HG02642 (cell line): ENCODE results near the gene AP2A2.

Experiments used
- ATAC-seq: cut with Tn5 transposase; IDR thresholded peaks from one replicate; pipeline ENCODE4 v1.9.1; 2021; ENCODE audit warnings: mild to moderate bottlenecking; ENCODE audit not compliant: unreplicated experiment, poor library complexity

Gene AP2A2

DNA sequence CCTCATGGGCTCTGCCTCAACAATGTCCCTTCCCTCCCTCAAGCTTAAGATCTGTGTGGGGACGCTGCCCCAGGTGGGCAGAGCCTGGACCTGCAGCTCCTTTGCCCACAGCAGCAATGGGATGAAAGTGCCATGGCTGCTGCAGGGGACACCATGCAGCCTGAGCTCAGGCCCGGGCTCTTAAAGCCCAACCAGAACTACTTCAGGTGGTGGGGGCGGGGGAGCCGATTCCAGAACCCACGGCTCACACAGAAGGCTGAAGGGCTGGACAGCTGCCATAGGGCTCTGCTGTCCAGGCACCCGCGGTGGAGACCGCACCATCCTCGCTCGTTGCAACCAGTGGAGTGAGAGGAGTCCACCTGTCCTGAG is 27.5 kb upstream of the AP2A2 start:
- ATAC-seq: no peak

DNA sequence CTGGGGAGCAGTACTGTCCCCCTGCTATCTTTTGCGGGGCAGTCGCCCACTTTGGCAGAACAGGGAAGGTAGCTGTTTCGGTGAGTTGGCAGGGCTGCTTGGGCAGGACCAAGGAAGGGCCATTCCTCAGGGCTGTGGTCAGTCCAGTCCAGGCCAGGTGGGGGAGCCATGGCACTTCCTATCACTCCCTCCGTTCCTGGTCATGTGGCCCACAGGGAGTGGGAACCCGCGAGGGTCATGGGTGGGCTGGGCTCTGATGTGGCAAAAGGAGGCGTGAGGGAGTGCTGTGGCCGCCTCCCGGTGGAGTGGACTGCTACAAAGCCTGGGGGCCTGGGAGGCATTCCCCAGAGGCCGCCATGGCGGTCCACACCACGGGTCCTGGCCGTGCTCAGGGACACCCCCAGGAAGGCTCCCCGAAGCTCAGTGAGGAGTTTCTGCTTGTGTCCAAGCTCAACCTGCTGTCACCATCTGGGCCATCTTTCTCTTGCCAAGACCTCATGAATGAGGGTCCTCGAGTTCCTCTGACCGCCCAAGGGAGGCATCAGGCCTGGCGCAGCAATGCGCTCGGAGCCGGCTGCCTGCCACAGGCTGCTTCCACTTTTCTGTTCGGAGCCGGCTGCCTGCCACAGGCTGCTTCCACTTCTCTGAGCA is 27.0 kb upstream of the AP2A2 start:
- ATAC-seq: no peak

DNA sequence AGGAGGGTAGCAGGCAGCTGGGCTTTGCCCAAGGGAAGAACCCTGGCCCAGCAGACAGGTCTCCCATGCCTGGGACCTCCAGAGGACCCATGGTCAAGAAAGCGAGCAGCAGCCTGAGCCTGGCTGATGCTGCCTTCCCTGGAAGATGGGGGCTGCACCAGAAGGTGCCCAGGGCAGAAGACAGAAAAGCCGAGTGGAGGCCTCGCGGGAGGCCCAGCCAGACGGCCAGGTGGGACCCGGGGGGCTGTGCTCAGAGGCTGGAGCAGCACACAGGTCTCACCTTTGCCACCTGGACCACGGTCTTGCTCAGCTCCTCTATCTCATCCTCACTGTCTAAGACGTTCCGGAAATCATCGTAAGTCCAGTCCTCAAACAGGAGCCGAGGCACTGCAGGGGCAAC is 25.9 kb upstream of the AP2A2 start:
- no peak for ATAC-seq

DNA sequence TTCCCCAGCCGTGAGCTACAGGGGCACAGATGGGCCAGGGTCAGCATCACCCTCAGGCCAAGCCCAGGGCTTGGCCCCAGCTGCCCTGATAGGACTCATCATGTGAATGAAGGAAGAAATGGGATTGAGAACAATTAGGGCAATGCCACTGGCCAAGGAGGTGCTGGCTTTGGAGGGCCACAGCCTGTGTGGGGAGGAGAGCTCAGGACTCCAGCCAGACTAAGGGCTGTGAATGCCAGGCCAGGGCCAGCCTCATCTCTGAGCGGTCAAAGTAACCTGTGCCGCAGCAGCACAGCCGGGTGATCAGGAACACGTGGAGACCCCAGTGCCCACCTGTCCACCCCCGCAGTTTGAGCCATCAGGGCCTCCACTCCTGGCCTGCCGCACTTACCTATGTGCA is 25.1 kb upstream of the AP2A2 start:
- ATAC-seq: no peak

DNA sequence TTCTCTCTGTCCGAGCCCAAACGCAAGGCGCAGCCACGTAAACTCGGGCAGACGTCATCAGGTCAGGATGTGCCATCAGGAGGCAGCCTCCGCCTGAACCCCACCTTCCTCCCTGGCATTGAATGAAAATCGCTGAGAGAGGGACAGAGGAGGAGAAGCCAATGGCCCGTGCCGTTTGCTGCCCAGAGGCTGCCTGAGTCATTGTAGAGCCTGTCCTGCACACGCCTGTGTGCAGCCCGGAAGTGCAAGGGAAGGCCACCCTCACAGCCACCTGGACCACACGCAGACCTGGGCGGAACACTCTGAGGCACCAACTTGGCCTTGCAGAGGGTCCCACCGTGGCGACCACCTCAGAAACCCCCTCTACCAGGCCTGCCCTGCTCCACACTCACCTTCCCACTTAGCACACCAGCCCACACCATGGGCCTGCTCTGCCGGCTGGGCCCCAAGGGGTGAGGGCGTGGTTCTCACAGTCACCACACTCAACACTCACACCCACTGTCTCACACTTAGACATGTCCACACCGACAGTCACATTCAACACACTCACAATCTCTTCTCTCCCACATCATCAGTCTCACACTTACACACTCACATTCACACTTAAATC is 24.1 kb upstream of the AP2A2 start:
- no peak for ATAC-seq

DNA sequence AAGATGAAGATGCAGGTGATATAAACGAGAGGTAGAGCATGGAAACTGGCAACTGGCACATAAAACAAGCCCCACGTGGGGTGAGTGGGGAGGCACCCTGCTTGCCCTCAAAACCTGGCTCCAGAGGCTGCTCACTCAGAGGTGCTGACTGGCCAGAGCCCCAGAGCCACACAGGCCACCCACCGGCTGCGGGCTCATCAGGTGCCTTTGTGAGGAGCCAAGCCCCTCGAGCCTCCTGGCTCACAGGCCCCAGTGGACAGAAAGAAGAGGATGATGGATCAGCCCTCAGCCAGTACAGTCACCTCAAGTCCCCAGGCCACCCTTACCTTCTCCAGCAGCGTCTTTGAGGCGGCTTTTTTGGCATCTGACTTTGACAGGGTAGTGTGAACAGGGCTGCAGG is 21.3 kb upstream of the AP2A2 start:
- ATAC-seq: no peak

DNA sequence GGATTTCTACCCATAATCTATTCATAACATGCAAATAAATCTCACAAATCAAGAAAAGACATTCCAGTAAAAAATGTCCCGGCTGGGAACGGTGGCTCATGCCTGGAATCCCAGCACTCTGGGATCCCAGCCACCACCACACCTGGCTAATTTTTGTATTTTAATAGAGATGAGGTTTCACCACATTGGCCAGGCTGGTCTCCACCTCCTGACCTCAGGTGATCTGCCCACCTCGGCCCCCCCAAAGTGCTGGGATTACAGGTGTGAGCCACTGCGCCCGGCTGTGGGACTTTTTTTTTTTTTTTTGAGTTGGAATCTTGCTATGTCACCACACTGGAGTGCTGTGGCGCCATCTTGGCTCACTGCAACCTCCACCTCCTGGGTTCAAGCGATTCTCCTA is 19.7 kb upstream of the AP2A2 start:
- ATAC-seq: no peak

DNA sequence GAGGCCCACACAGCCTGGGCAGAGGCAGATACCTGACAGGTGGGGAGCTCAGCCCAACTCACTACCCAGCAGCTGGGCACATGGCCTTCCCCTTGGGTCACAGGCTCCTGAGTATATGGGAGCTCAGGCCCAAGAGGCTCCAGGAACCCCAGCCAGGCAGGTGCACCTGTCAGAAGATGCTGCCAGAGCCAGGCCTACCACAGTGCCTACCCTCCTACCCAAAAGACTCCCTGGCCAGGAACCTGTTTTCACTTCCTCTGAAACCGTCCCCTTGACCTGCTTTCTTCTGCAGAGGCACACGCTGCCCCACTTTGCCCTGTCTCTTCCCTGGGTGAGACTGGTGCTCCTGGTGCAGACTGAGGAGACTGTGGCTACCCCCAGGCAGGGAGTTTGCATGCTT is 18.0 kb upstream of the AP2A2 start:
- ATAC-seq: no peak

DNA sequence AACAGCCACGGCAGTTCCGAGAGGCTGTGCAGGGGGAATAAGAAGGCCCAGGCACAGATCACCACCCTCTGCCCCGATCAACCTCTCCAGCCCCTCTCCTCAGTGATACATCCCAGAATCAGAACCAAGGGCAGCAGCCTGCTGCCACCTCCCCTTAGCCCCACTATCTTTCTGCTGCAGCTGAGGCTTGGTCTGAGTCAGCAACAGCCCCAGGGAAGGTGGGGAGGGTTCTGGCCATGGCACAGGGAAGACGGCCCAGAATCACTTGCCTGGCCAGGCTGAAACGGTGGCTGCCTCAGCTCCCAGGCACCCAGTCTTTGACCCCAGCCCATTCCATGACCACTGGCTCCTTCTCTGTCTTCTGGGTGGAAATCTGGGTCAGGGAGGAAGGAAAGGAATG is 17.4 kb upstream of the AP2A2 start:
- ATAC-seq: no peak

DNA sequence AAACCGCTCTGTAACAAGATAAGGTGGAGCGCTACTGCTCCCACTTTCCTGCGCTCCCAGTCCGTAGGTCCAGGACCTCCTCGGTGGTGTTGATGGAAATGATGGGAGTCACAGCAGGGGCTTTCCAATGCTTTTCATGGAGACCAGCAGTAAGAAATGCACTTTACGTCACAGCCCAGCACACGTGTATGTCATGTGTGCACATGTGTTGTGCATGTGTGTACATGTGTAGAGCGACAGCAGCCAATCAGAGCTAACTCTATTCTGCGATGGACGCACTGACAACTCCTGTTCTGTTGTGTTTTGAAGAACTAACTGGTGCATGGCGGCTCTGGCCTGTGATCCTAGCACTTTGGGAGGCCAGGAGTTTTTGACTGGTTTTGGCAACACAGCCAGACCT is 16.3 kb upstream of the AP2A2 start:
- ATAC-seq: no peak

DNA sequence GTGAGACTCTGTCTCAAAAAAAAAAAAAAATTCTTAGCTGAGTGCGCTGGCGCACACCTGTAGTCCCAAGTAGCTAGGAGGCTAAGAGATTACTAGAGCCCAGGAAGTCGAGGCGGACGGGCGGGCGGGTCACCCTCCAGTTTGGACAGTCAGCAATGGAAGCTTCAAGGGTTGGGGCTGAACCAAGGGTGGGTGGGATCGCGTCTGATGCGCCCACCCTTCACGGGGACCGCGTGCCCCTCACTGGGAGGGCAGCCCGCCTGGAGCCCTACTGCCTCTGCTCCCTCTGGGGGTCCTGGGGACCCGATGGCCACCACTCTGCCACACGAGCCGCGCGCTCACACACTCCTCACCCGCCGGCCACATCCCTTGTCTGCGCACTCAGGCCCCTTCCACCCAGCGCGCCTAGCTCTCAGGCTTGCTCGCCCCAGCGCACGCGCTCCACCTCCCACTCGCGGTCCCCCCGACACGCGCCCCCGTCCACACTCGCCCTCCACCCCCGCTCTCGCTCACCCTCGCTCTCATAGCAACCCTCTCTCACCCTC is 15.6 kb upstream of the AP2A2 start:
- ATAC-seq: no peak

DNA sequence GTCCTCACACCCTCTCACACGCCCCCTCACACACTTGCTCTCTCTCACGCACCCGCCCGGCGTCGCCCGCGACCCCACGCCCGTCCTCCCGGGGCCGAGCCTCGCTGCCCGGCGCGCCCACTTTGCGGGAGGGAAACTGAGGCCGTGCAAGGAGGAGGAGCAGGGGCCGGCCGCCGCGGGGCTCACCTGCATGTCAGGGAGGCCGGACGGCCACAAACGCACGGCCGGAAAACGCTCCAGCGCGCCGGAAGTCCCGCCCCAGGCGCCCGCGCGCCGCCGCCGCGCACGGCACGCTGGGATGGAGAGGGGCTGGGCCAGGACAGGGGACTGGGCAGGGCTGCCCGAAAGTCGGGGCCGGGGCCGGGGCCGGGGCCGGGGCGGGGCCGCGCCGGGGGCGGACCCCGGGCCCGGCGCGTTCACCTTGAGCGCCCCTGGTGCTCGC is 15.1 kb upstream of the AP2A2 start, which contains the start of gene CHID1:
Gene CHID1, minus strand, starts transcription at position 222 of the 442 bp plus-strand sequence. CDS start 5,994 bp downstream, outside the sequence.
- peak; percentile 86 for ATAC-seq

DNA sequence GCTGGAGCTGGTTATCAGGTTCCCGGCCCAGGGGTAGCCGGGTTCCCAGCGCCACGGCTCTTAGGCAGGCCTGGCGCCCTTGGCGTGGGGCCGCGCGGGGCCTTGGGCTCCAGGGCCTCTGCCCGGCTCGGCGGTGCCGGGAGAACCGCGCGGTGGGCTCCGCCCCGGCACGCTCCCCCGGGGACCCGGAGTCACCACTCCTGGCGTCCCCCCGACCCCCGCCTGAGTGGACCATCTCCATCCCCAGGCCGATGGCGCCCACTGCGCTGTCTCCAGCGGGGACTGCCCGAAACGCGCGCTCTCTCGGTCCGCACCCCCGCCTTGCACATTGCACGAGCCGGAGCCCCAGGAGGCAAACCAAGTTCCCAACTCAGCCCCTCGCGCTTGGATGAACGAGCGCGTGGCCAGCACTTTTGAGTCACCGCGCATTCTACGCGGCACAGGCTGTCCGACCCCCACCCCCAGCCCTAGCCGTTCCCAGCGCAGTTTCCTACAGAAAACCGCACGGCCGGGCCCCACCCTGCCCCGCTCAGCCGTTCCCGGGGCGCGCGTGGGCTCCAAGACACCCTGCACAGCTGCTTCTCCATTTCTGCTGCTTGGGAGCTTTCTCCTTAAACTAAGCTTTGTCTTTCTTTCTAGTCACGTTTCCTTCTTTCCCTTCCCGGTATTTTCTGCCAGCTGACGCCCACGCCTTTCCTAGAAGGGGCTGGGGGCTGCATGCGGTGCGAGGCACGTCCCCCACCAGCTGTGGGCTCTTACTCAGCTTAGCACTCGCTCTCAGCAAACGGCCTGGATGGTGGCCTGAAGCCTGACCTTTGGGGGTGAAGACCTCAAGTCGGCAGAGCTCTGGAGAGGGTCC is 14.4 kb upstream of the AP2A2 start:
- peak; percentile 34 for ATAC-seq

DNA sequence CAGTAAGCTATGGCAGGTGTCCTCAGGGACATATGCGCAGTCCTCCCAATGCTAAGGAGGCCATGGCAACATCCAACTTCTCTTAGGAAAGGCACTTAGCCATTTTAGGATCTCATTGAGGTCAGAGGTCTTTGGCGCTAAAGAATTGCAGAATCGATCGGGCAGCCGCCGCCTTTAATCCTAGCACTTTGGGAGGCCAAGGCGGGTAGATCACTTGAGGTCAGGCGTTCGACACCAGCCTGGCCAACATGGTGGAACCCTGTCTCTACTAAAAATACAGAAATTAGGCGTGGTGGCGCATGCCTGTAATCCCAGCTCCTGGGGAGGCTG is 13.8 kb upstream of the AP2A2 start:
- ATAC-seq: no peak

DNA sequence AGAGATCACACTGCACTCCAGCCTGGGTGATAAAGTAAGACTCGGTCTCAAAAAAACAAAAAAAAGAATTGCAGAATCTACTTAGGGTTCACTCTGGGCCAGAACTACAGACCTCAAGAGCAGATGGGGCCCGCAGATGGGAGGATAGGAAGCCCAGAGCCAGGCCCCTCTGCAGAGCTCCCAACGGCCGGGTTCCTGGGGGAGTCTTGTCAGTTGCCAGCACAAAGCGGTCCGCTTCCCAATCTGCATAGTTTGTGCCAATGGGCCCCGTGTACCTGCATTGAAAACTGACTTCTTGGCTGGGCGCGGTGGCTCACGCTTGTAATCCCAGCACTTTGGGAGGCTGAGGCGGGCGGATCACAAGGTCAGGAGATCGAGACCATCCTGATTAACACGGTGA is 13.4 kb upstream of the AP2A2 start:
- no peak for ATAC-seq

DNA sequence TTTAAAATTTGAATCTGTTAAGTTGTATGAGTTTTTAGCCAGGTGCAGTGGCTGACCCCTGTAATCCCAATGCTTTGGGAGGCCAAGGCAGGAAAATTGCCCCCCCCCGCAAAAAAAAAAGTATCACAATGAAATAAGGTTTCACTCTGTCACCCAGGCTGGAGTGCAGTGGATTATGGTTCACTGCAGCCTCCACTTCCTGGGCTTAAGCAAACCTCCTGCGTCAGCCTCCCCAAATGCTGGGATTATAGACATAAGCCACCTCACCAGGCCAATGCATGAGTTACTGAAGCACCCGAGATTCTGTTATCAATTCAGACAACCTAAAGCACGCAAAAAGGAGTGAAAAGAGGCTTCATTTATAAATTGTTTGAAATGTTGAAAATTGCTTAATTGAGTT is 12.6 kb upstream of the AP2A2 start:
- no peak for ATAC-seq

DNA sequence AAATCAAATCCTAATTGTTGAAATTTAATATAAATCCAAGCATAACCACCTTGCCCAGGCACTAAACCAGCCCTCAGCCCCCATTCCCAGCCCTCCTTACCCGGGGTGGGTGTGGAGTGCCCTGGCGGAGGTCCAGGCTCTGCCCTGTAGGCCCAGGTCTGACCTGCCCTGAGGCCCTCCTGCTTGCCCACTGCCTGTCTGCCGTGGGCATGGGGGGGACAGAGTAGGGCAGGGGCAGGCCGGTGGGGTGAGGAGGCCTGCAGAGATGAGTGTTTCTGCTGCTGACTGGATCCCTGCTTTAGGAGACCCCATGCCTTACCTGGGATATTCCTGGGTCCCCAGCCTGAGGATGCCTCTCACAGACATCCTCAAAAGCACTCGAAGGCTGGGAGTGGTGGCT is 11.5 kb upstream of the AP2A2 start:
- no peak for ATAC-seq

DNA sequence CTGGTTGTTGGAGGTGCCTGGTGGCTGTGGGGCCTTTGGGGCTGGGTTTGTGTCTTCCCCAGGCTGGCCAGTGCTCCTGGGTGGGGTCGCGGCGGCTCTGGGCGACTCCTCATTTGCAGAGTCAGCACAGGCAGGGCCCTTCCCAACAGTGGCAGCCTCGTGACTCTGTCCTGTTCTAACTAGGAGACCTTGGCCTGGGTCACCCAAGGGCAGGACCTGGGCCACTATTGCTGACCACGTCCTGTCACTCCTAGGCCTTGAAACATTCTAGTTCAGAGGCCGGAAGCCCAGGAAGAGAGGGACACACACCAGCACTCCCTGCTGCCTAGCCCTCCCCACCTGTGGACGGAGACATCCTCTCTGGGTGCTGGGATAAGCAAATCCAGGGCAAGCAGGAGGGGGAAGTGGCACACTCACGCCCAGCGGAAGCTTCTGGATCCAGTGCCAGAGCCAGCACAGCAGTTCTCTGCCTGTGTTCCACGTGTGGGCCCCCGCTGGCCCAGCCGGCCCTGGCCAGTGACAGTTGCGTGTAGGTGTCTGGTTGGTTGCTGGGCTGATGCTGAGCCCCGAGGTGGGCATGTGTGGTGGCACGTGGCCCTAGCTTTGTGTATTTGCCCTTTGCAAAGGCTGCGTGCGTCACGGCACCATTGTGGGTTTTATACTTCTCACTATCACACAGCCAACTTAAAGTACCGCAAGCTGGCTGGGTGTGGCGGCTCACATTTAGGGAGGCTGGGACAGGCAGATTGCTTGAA is 10.7 kb upstream of the AP2A2 start:
- no peak for ATAC-seq

DNA sequence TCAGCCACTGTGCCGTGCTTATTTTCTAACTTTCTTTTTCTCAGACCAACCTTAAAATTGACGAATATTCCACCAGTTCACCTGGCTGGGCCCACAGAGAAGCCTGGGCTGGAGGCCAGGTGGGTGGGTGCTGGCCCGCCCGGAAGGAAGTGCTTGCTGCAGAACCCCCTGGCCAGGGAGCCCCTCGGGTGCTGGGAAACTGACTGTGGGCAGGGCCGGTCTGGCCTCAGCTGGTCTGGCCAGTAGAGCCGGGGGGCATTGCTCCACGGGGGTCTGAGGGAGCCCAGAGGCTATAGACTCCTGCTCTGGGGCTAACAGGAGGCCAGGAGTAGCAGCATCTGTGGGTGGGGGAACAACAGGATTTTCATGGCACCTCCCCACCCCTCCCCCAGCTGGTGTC is 8.2 kb upstream of the AP2A2 start:
- no peak for ATAC-seq

DNA sequence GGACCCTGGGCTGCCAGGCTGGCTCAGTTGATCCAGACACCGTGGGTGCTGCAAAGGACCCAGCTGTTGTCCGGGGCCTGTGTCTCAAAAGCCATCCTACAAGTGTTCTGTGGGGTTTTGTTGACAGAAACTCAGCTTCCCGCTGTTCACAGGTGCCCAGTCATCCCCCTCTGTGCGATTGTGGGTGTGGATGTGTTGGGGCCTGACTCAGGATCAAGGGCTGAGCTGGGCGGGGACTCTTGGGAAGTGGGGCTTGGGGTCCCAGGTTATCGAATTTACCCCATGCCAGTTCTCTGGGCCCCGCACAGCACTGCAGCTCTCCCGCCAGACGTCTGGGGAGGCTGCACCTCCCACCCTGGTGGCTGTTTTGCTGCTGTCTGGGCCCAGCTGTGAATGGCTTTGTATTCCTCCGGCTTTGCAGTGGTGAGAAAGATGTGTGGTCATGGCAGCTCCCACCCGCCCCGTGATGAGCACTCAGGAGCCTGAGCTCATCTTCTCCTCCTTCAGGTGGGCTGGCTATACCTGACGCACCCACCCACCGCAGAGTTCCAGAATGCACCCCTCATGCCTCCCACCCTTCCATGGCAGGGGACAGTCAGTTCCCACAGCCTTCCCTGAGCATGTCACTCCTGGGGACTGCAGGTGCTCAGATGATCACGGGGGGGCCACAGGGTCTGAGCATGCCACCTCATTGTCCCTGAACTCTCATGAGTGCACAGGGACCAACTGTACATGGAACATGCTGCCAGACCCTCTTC is 3.6 kb upstream of the AP2A2 start:
- ATAC-seq: no peak
